GM10266 (cell line): Measurements from ENCODE around the gene LRRC28.

Experiments
- DNase-seq: peaks from one replicate; pipeline ENCODE4 v3.0.0; 2012; ENCODE audit errors: extremely low spot score
- CTCF ChIP-seq: IDR thresholded peaks from 2 replicates; pipeline ENCODE4 v1.5.1; 2012; ENCODE audit warnings: mild to moderate bottlenecking, low read depth; ENCODE audit not compliant: control insufficient read depth, insufficient read depth; ENCODE audit errors: missing control alignments

The LRRC28 gene

GRCh38 chr15:99432271-99433025 lies 181.2 kb downstream of the LRRC28 start:
- no peak for TF ChIP-seq CTCF

GRCh38 chr15:99433026-99433756 lies 181.9 kb downstream of the LRRC28 start:
- DNase-seq: peak; percentile 68
- no peak for TF ChIP-seq CTCF

More at GRCh38 chr15:99432271-99433025, 181.2 kb downstream of the LRRC28 start:
- DNase-seq: no peak

DNA sequence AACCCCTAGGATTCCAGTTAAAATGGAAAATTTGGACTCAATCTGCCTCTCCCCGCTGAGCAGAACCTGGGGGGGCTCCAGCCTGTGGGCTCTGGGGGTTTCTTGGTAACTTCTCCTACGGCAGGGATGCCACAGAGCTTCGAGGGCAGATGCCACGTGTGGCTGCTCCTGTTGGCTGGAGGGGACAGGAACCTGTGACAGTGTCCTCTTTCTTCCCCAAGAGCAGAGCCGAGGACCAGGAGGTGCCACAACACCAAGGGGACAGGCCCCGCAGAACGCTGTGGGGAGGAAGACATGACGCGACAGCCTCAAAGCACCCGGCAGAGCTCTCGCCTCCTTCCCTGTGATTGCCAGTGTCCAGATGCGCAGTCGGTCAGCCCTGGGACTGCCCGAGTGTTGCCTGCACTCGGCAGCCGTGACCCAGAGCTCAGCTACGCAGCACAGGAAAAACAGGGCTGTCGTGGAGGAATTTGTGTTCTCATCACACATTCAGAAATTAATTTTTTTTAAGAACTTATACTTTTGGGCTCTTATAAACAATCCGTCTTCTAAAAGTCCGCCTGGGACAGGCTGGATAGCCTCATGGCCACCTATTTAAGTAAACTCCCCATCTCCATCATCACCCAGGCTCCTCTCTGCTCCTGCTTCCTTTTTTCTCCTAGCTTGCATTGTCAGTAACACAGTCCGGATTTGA lies 182.6 kb downstream of the LRRC28 start:
- no peak for TF ChIP-seq CTCF
- no peak for DNase-seq

DNA sequence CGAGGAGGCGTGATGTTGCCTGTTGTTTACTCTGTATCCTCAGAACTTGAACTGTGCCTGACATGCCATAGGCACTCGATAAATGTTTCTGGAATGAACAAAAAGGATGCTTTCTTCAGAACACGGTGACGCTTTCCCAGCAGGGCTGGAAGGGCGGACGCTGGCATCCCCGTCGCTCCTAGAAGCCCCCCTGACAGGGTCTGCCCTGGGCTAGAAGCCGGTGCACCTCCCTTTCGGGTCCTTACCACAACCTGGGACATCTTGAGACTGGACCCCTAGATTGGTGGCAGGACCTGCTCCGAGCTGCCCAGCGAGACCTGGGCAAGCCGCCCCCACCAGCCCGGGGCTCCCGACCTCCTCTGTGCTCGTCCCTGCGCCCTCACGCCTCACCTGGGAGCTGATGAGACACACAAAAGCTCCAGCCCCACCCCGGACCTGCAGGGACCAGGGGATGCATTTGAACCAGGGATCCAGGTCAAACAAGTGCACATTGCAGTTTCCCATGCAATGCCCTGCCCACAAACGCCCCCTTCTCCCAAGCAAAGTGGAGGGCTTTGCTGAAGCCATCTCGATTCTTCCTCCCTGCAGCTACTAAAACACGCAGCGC lies 183.3 kb downstream of the LRRC28 start:
- DNase-seq: no peak
- TF ChIP-seq CTCF: no peak

GRCh38 chr15:99435113-99435695 lies 183.9 kb downstream of the LRRC28 start:
- no peak for DNase-seq
- no peak for TF ChIP-seq CTCF

DNA sequence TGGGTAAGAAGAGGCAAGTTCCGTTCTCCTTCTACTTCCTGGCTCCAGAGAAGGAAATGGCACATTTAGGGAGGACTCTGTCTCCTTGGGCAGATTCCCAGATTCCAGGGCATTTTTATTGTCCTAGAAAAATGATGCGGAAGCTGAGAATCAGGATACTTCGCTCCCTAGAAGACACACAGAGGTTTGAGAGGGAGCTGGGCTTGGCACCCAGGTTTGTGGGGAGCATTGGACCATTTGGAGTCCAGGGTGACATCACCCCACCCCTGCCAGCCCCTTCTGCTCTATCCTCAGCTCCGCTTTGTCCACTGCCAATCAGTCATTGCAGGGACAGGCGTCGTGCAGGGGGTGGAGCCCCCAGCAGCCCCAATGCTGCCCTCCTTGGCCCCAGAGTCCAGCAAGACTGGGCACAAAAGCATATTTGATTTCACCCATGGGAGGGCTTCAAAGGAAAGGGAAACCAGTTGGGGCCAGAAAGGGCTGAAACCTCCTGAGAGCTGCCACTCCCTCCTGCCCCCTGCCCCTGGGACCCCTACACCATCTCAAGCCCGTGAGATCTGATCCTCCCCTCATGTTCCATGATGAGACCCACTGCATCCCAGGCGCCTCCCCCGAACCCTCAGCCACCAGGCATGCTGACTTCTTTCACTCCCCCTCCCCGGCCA lies 184.7 kb downstream of the LRRC28 start:
- DNase-seq: no peak

More for the DNA sequence above, 184.7 kb downstream of the LRRC28 start:
- TF ChIP-seq CTCF: no peak
